GM23248 (cell line): ENCODE results near the gene SUSD5. TPM values are rescaled to one million over a fixed set of nuclear protein-coding genes. Genes with fewer than 3 reads are reported as not detected.

Source experiments
- DNase-seq: peaks from one replicate; pipeline ENCODE4 v3.0.0-alpha.2; 2015
- H2AFZ ChIP-seq: fragments of 200-600 bp; sonication (generic); 2 replicates; pipeline ENCODE4 v1.6.1; 2016; ENCODE audit warnings: antibody characterized with exemption
- H3F3A ChIP-seq: fragments of 200-600 bp; sonication (generic); 2 replicates; pipeline ENCODE4 v1.6.1; 2016; ENCODE audit warnings: mild to moderate bottlenecking, antibody characterized with exemption, mixed run types; ENCODE audit not compliant: insufficient read depth
- H3K27ac ChIP-seq: fragments of 200-600 bp; sonication (generic); 2 replicates; pipeline ENCODE4 v1.5.1; 2016; ENCODE audit warnings: mild to moderate bottlenecking
- H3K27me3 ChIP-seq: fragments of 200-600 bp; sonication (generic); replicated peaks from 2 replicates; pipeline ENCODE4 v1.6.1; 2016; ENCODE audit warnings: mild to moderate bottlenecking; ENCODE audit not compliant: insufficient read depth
- H3K36me3 ChIP-seq: fragments of 200-600 bp; sonication (generic); 2 replicates; pipeline ENCODE4 v1.6.1; 2016; ENCODE audit warnings: low read depth, mild to moderate bottlenecking
- H3K4me1 ChIP-seq: fragments of 200-600 bp; sonication (generic); 2 replicates; pipeline ENCODE4 v1.6.1; 2016; ENCODE audit warnings: mild to moderate bottlenecking; ENCODE audit not compliant: insufficient read depth
- H3K4me2 ChIP-seq: fragments of 200-600 bp; sonication (generic); one replicate; pipeline ENCODE4 v1.6.1; 2016; ENCODE audit warnings: mild to moderate bottlenecking; ENCODE audit not compliant: unreplicated experiment
- H3K4me3 ChIP-seq: fragments of 200-600 bp; sonication (generic); 2 replicates; pipeline ENCODE4 v1.5.1; 2016; ENCODE audit warnings: mild to moderate bottlenecking
- H3K79me2 ChIP-seq: fragments of 200-600 bp; sonication (generic); 2 replicates; pipeline ENCODE4 v1.6.1; 2016; ENCODE audit warnings: mild to moderate bottlenecking; ENCODE audit not compliant: insufficient read depth
- H3K9ac ChIP-seq: fragments of 200-600 bp; sonication (generic); 2 replicates; pipeline ENCODE4 v1.6.1; 2016; ENCODE audit warnings: mild to moderate bottlenecking
- H3K9me2 ChIP-seq: fragments of 200-600 bp; sonication (generic); 2 replicates; pipeline ENCODE4 v1.6.1; 2016; ENCODE audit warnings: mixed run types, mild to moderate bottlenecking, moderate library complexity; ENCODE audit not compliant: insufficient read depth
- H3K9me3 ChIP-seq: fragments of 200-600 bp; sonication (generic); one replicate; pipeline ENCODE4 v1.6.1; 2017; ENCODE audit warnings: low read depth
- H4K20me1 ChIP-seq: fragments of 200-600 bp; sonication (generic); 2 replicates; pipeline ENCODE4 v1.6.0; 2016; ENCODE audit not compliant: insufficient read depth
- EZH2 ChIP-seq: fragments of 200-600 bp; sonication (generic); IDR thresholded peaks from 2 replicates; pipeline ENCODE4 v1.6.1; 2018; ENCODE audit warnings: antibody characterized with exemption, mild to moderate bottlenecking; ENCODE audit not compliant: insufficient read depth, poor library complexity, severe bottlenecking
- EZH2phosphoT487 ChIP-seq: fragments of 200-600 bp; sonication (generic); IDR thresholded peaks from 2 replicates; pipeline ENCODE4 v1.6.1; 2018; ENCODE audit warnings: antibody characterized with exemption, moderate library complexity, mild to moderate bottlenecking, low read depth; ENCODE audit not compliant: insufficient read depth
- WGBS, 2 experiments: methylation state at CpG; one replicate each; pipeline ENCODE4 v1.1.6; 2015 to 2017; ENCODE audit warnings: low lambda C conversion rate in 2 of 2, low coverage in 1 of 2; ENCODE audit errors: missing lambda C conversion rate in 2 of 2; 5-methylcytosine and 5-hydroxymethylcytosine counted together
- in situ Hi-C: fragments of 300-500 bp; cut with MboI; formaldehyde crosslinking; loops from 2 replicates; pipeline ENCODE4 v1.15.0; 2020
- polyA plus RNA-seq: library from polyadenylated mRNA; unstranded; fragments of >200 nt; fragmentation: Nextera tagmentation; extraction: Ambion mirVana; gene quantifications from 2 replicates; pipeline ENCODE4 v1.2.1, GENCODE V29; 2016
- small RNA-seq: library from RNA; depleted of rRNA; stranded (forward); fragments of <200 nt; gene quantifications from one replicate; pipeline ENCODE3, GENCODE V24; 2014; ENCODE audit warnings: low read depth, low replicate concordance
- total RNA-seq: library from RNA; depleted of rRNA; stranded (reverse); fragments of >200 nt; shearing (Covaris generic); gene quantifications from 2 replicates; pipeline ENCODE4 v1.2.3, GENCODE V29; 2014; rRNA removed

Gene SUSD5
- total and polyA plus RNA-seq, 2 experiments from 2014 or later: 0.05 to 0.11 TPM

GRCh38 chr3:33105341-33105948 lies 113.2 kb downstream of the SUSD5 start:
- in situ Hi-C loops: no loop called here

GRCh38 chr3:33104803-33105202 lies 113.8 kb downstream of the SUSD5 start:
- Histone ChIP-seq H3K4me1 (no peaks in the 10 kb centered on the region), H2AFZ (no peak overlapping the region), H3K9me3 (no peaks in the 10 kb centered on the region), H3K27ac (no peak overlapping the region), H3K4me2 (no peak overlapping the region), H3F3A (no peaks in the 10 kb centered on the region), H3K36me3 (no peaks in the 10 kb centered on the region), H3K27me3 (no peaks in the 10 kb centered on the region), H3K79me2 (no peaks in the 10 kb centered on the region), H3K9me2 (no peaks in the 10 kb centered on the region), H4K20me1 (no peaks in the 10 kb centered on the region), H3K9ac (no peak overlapping the region), H3K4me3 (no peak overlapping the region)
- no peak for TF ChIP-seq EZH2phosphoT487
- no peak for TF ChIP-seq EZH2
- no peak for DNase-seq
- 77 to 79% methylated on average over 3 of the region's 3 CpGs for whole genome bisulfite sequencing, 2 experiments
- in situ Hi-C loops: no loop called here

More at GRCh38 chr3:33105341-33105948, 113.2 kb downstream of the SUSD5 start:
- no peak overlapping the region for H3K9ac ChIP-seq
- H3K4me3 ChIP-seq: no peak overlapping the region
- H4K20me1 ChIP-seq: no peaks in the 10 kb centered on the region
- no peak overlapping the region for H2AFZ ChIP-seq
- no peaks in the 10 kb centered on the region for H3K27me3 ChIP-seq
- H3K79me2 ChIP-seq: no peaks in the 10 kb centered on the region
- H3F3A ChIP-seq: no peaks in the 10 kb centered on the region
- TF ChIP-seq EZH2 (no peak), EZH2phosphoT487 (no peak)
- DNase-seq: no peak
- no peaks in the 10 kb centered on the region for H3K4me1 ChIP-seq
- H3K4me2 ChIP-seq: no peak overlapping the region
- no peak overlapping the region for H3K27ac ChIP-seq
- H3K9me3 ChIP-seq: no peaks in the 10 kb centered on the region
- no peaks in the 10 kb centered on the region for H3K36me3 ChIP-seq
- 52 to 59% methylated on average over 3 of the region's 3 CpGs for WGBS, 2 experiments
- no peaks in the 10 kb centered on the region for H3K9me2 ChIP-seq

GRCh38 chr3:33103480-33103879 lies 115.1 kb downstream of the SUSD5 start:
- TF ChIP-seq EZH2: no peak
- TF ChIP-seq EZH2phosphoT487: no peak
- no peaks in the 10 kb centered on the region for H3K9me3 ChIP-seq
- H3K79me2 ChIP-seq: no peaks in the 10 kb centered on the region
- no peak overlapping the region for H3K9ac ChIP-seq
- H3K4me3 ChIP-seq: no peak overlapping the region
- H3K9me2 ChIP-seq: no peaks in the 10 kb centered on the region
- no peaks in the 10 kb centered on the region for H4K20me1 ChIP-seq
- H3K4me1 ChIP-seq: no peaks in the 10 kb centered on the region
- H3K36me3 ChIP-seq: no peaks in the 10 kb centered on the region
- no peak overlapping the region for H3K27ac ChIP-seq
- no peak for DNase-seq
- in situ Hi-C loops: no loop called here
- H2AFZ ChIP-seq: no peak overlapping the region
- H3K4me2 ChIP-seq: no peak overlapping the region
- H3F3A ChIP-seq: no peaks in the 10 kb centered on the region
- no peaks in the 10 kb centered on the region for H3K27me3 ChIP-seq
- 54 to 63% methylated on average over 3 of the region's 3 CpGs for WGBS, 2 experiments

GRCh38 chr3:33103034-33103433 lies 115.6 kb downstream of the SUSD5 start:
- Histone ChIP-seq H3K4me1 (no peaks in the 10 kb centered on the region), H3K79me2 (no peaks in the 10 kb centered on the region), H3K36me3 (no peaks in the 10 kb centered on the region), H3K27me3 (no peaks in the 10 kb centered on the region), H3K4me3 (no peak overlapping the region), H3K9me3 (no peaks in the 10 kb centered on the region), H3K27ac (no peak overlapping the region), H3K4me2 (no peak overlapping the region), H2AFZ (no peak overlapping the region), H4K20me1 (no peaks in the 10 kb centered on the region), H3K9ac (no peak overlapping the region), H3F3A (no peaks in the 10 kb centered on the region), H3K9me2 (no peaks in the 10 kb centered on the region)
- in situ Hi-C loops: no loop called here
- DNase-seq: no peak
- TF ChIP-seq EZH2: no peak
- TF ChIP-seq EZH2phosphoT487: no peak
- 85 to 94% methylated on average over 3 of the region's 3 CpGs for WGBS, 2 experiments

DNA sequence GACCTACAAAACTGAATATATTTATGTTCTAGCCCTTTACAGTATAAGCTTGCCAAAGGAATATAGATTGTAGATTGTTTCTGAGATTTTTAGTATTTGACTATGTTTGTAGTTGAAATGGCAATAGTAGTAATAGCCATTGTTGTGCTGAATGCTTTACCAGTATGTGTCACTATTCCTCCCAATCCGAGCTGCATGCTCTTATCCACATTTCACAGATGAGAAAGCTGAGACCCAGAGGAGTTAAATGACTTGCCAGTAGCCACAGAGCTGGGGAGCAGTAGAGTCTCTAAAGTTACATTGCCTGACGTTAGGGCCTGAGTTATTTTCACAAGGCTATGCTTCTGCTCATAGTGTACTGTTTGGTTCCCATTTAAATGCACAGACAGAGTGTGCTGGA lies 118.4 kb downstream of the SUSD5 start:
- H2AFZ ChIP-seq: no peak overlapping the region
- no peaks in the 10 kb centered on the region for H3K36me3 ChIP-seq

More for the DNA sequence above, 118.4 kb downstream of the SUSD5 start:
- TF ChIP-seq EZH2phosphoT487 (no peak), EZH2 (no peak)
- Histone ChIP-seq H3K4me3 (no peak overlapping the region), H3K27ac (no peak overlapping the region), H3F3A (no peaks in the 10 kb centered on the region), H3K4me2 (no peak overlapping the region), H4K20me1 (no peaks in the 10 kb centered on the region), H3K4me1 (no peaks in the 10 kb centered on the region; the same call in 1 of the 2 replicates), H3K9me3 (no peaks in the 10 kb centered on the region), H3K9me2 (no peaks in the 10 kb centered on the region), H3K27me3 (no peaks in the 10 kb centered on the region), H3K79me2 (peaks cover 17% of the 10 kb centered on the region), H3K9ac (no peak overlapping the region)
- DNase-seq: no peak
- in situ Hi-C loops: no loop called here
- WGBS, 2 experiments: 50 to 55% methylated on average over 2 of the region's 2 CpGs

Small RNA genes lying within 50 kb of the gene (small RNA-seq; reads per million reads assigned to genes)
- gene AC123900.1 (not detected), gene RN7SL296P (not detected)

Other genes with a start within 250 kb of the SUSD5 start
- gene GLB1, start 121.7 kb downstream of the SUSD5 start, total RNA-seq: 97.1 and 111 TPM in 2 replicates
- gene GLB1, start 121.7 kb downstream of the SUSD5 start, polyA plus RNA-seq: 80.7 and 84.3 TPM in 2 replicates
- 3.0 and 4.0 TPM in 2 replicates for gene TMPPE, start 121.7 kb downstream of the SUSD5 start, total RNA-seq
- 1.2 and 1.4 TPM in 2 replicates for gene TMPPE, start 121.7 kb downstream of the SUSD5 start, polyA plus RNA-seq
- 261 and 378 TPM in 2 replicates for gene CRTAP, start 104.8 kb downstream of the SUSD5 start, total RNA-seq
- gene CRTAP, start 104.8 kb downstream of the SUSD5 start, polyA plus RNA-seq: 189 and 196 TPM in 2 replicates
- gene FBXL2, start 58.6 kb upstream of the SUSD5 start, total RNA-seq: 3.2 and 3.4 TPM in 2 replicates
- gene FBXL2, start 58.6 kb upstream of the SUSD5 start, polyA plus RNA-seq: 3.1 and 3.2 TPM in 2 replicates
- gene UBP1, start 221.6 kb upstream of the SUSD5 start, total RNA-seq: 27.4 and 38.7 TPM in 2 replicates
- 12.5 and 13.3 TPM in 2 replicates for gene UBP1, start 221.6 kb upstream of the SUSD5 start, polyA plus RNA-seq